Occipital lobe (tissue), 2 donors: ENCODE results near the gene GRIP2. TPM values are rescaled to one million over a fixed set of nuclear protein-coding genes. Genes with fewer than 3 reads are reported as not detected.

Experiments
- DNase-seq: peaks from one replicate; lab custom pipeline; 2025; lab: John Stamatoyannopoulos, UW
- total RNA-seq: library from RNA; depleted of rRNA; stranded (reverse); fragments of >200 nt; gene quantifications from one replicate; pipeline ENCODE4 v1.2.3, GENCODE V29; 2014

Gene GRIP2
- total RNA-seq, 1 donor from 2014 or later, result 9.7 TPM

DNA sequence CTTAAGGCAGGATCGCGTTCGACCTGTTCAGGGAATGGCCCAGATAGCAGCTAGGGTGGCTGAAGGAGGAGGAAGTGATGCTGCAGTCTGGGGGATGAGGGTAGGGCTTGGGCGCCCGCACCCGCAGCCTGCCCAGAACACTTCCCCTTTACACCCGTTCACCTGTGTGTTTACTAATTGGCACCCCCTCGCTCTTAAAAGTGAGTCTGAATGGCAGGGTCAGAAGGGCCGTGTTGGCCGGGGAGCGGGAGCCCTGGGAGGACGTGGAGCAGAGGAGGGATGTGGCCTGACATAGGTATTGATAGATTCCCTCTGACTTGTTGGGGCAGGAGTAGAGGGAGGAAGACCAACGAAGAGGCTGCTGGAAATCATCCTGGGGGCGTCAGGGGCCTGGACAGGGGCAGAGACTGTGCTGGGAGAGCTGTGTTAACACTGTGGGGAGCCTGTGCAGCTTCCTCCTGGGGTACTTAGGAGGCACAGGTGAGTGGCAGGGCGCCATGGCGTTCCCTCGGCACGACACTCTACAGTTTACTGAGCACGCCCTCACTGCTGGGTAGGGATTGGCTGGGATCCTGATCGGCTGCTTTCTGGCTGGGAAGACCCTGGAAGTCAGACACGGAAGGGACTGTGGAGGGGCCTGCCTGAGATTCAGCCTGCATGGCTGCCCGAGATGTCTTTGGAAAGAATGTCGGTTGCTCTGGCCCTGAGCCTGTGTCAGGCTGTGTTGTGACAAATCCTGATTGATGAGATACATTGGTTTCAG, 86.1 kb downstream of the GRIP2 start:
- DNase-seq, result no peak

DNA sequence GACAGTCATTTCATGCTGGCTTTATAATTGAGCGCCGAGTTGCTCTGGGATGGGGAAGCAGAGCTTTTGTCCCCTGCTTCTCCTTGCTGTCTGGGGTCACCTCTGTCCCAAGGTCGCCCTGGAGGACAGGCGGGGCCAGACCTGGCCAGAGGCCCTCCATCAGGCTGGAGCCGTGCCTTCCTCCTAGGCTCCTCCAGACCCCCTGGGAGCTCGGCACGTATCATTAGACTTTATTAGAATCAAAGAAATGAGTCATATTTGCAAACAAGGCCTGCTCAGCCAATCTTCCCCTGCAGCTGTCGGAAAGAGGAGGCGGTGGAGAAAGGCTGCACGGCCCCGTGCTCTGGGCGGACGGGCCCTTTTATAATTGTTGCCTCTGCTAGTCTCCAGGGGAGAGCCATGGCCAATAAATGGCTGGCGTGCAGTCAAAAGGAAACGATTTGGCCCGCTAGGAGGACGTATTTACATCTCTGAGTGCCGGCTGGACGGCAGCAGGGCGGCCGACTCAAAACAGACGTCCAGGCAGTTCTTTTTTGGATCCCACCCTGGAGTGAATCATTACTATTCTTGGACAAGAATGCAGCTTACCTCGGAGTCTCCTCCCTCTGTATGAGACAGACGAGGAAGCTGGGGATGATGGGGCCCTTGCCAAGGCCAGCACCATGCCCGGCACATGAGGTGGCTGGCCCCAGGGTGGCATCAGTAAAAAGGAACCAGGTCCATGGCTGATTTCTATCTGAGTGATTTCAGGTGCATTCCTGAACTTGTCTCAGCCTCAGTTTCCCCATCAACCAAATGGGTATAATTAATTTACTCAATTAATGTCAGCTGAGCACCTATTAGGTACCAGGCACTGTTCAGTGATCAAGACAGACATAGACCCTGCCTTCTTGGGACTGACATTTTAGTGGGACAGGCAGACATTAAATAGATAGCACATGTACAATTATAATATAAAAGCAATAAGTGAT, 87.1 kb downstream of the GRIP2 start:
- peak; percentile 76 for DNase-seq

GRCh38 chr3:14451844-14452739, 88.0 kb downstream of the GRIP2 start:
- no peak for DNase-seq

- DNase-seq, result no peak
Measured at GRCh38 chr3:14450922-14451606, 89.1 kb downstream of the GRIP2 start.

DNA sequence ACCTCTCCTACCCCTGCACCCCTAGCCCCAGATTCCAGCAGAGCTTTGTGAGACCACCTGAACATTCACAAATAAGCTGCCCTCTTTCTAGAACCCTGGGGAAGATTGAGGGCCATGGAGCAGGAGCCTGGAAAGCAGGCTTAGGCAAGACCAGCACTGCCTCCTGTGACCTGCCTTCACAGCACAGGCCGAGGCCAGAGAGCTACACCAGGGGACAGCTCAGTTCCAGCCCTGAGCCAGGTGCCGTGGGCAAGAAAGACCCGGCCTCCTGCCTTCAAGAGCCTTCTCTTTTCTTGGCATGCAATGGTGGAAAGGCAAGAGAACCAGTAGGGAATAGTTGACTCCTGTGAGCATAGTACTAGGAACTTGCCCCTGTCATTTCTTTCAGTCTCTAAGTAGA, 89.6 kb downstream of the GRIP2 start:
- DNase-seq, result no peak

DNA sequence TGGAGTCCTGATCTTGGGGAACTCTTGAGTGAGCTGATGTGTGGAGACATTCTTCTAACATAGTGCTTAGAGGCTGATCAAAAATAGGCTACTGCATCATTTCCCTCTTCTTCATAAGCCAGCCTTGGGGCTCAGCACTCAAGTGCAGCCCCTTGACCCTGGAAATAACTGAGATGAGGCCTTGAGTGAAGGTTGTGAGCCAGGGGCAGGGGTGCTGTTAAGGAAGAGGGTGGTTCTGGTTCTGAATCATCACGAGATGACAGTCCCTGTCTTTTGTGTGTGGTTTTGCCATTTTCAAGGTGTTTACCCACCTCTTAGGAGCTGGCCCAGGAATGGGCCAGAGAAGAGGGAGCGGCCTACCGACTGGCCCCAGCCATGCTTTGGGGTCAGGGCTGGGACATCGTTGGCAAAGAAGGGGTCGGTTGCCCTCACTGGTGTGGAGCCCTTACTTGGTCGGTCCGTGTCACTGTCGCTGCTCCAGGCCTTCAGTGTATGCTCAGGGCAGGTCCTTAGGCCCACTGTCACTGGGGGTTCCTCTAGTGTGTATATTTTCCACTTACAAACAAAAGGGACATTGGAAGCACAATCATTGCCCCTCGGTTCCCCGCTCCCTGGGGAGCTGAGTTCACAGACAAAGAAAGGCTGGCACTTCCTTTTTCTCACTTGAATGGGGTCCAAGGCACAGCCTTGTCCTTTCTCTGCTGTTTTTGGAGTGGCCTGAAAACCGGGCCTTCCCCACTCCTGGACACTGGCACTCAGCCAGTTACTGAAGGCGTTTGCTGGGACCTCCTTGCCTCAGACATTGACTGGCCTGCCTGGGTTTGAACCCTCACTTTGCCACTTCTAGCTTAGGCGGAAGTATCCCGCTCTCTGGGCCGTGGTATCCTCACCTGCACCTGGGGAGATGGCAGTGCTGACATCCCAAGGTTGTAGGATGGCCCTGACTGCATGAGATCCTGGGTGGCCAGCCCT, 91.1 kb downstream of the GRIP2 start:
- no peak for DNase-seq

- no peak for DNase-seq
Measured at GRCh38 chr3:14448063-14448462, 92.1 kb downstream of the GRIP2 start.

DNA sequence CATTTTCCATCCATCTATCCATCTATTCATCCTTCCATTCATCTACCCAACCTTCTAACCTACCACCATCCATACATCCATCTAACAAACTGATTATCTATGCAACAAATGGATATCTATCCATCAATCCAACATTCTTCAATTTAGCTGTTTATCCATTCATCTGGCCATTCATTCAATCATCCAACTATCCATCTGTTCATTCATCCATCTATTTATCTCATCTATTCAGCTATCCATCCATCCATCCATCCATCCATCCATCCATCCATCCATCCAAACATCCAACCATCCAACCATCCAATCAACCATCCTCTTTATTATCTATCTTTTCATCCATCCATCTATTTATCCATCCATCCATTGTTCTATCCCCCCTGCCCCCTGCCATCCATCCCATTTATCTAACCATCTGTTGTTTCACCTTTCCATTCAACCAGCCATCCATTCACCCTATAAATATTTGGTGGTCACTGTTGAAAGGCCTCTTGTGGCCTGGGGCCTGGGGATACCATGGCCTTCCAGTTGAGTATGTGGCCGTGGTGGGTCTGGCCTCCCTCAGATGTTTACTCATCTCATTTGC, 93.1 kb downstream of the GRIP2 start:
- no peak for DNase-seq

DNA sequence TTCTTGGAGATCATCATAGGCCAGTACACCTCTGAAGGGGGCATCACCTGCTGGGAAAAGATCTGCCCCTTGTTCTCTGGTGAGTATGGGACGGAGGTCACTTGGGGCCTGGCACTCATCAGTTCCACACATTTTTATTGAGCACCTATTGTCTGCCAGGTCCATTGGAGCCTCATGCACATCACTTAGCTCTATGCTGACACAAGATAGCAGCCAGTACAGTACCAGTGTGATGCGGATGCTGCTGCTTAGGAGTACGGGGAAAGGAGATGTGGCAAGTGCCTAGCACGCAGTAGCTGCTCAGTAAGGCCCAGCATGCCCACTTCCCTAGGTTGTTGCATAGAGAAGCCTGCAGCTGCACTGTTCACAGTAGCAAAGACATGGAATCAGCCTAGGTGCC, 94.4 kb downstream of the GRIP2 start:
- no peak for DNase-seq

DNA sequence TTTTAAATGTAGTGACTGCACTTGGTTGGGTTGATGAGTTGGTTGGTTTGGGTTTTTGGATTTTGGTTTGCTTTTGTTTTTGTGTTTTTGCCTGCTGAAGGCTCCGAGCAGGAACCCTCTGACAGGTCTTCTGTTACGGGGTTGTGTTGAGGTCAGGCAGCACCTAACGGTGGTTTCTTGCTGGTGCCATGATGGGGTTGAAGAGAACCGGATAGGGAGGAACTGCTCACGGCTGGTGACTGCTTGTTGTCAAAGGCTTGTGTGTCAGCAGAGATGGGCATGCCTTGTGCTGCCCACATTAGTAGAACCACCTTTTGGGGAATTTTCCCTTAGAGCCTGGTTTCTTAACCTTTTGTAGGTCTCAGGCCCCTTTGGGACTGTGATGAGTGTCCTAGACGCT, 95.8 kb downstream of the GRIP2 start:
- no peak for DNase-seq

DNA sequence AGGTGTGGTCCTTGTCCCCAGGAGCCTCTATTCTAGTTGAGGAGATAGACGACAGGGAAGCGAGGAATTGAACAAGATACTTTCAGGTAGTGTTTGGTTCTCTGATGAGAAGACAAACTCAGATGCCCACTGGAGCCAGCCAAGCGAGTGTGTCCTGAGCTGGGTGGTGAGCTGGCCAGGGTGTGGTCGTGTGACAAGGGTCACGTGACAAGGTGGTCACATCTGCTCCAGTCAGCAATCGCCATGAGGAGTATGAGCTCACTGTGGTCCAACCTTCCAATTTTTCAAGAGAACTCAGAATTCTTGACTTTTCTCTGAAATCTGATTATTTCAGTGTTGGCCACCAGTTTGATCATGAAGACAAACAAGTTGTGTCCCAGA, 98.2 kb downstream of the GRIP2 start:
- no peak for DNase-seq

- DNase-seq, result no peak
Measured at GRCh38 chr3:14441240-14441919, 98.8 kb downstream of the GRIP2 start.

DNA sequence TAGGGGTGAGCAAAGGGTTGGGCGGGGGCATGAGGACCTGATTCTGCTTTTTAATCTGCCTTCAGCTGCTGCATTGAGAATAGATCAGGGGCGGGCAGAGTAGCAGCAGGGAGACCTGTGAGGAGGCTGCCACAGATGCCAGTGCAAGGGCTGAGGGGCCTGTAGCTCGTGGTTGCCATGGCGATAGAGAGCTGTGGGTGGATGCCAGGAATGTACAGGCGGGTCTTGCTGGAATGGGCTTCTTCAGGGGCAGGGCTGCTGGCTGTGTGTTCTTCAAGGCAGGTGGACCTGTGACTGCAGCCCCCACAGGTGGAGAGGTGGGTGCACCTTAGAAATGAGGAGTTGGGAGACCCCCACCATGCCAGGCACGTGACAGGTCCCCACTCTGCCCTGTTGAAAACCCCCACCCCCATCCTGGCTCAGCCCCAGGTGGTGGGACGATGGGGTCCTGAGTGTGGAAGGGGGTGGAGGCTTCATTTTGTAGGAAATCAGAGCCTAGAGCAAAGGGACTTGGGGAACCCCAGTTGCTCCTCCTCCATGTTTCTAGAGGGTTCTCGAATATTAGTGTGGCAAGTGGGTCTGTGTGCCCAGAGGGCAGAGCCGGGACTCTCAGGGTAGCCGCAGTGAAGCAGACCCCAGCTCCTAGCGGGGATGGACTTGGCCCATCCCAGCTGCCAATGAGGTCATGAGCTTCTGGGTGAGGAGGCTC, 99.5 kb downstream of the GRIP2 start:
- DNase-seq, result no peak

GRCh38 chr3:14440168-14440518, 100.0 kb downstream of the GRIP2 start:
- no peak for DNase-seq

GRCh38 chr3:14439501-14440167, 100.5 kb downstream of the GRIP2 start:
- DNase-seq, result peak; percentile 35
